Activated CD4-positive, alpha-beta memory T cell treated with anti-CD3 and anti-CD28 coated beads for 36 hours (primary cell): ENCODE data around the gene TP53BP1. TPM values are rescaled to one million over a fixed set of nuclear protein-coding genes. Genes with fewer than 3 reads are reported as not detected.

Experiments used
- CTCF ChIA-PET: fragments of 350-600 bp; sonication (Branson Sonifier 250); formaldehyde crosslinking; loops from one replicate; lab custom pipeline; 2021; ENCODE audit warnings: antibody characterized with exemption, inconsistent platforms; lab: Charles Lee
- POLR2A ChIA-PET: fragments of 350-600 bp; sonication (Branson Sonifier 250); formaldehyde crosslinking; loops from one replicate; lab custom pipeline; 2021; ENCODE audit warnings: antibody characterized with exemption; lab: Charles Lee
- DNase-seq: peaks from one replicate; pipeline ENCODE4 v3.0.0-alpha.2; 2020
- H3K27ac Mint-ChIP-seq: one replicate; pipeline ENCODE4 v1.8.0; 2021; ENCODE audit warnings: mixed read lengths
- H3K27me3 Mint-ChIP-seq: one replicate; pipeline ENCODE4 v1.8.0; 2021; ENCODE audit warnings: mixed read lengths
- H3K36me3 Mint-ChIP-seq: one replicate; pipeline ENCODE4 v1.8.0; 2021; ENCODE audit warnings: mixed read lengths
- H3K4me1 Mint-ChIP-seq: one replicate; pipeline ENCODE4 v1.8.0; 2021; ENCODE audit warnings: low read depth, mixed read lengths
- H3K4me3 Mint-ChIP-seq: one replicate; pipeline ENCODE4 v1.8.0; 2021; ENCODE audit warnings: mild to moderate bottlenecking, mixed read lengths
- H3K9me3 Mint-ChIP-seq: one replicate; pipeline ENCODE4 v1.8.0; 2021; ENCODE audit warnings: mixed read lengths
- intact Hi-C: fragments of 100-400 bp; cut with micrococcal nuclease; formaldehyde crosslinking; loops from one replicate; pipeline ENCODE4 v1.15.1; 2023
- total RNA-seq, 2 experiments: library from RNA; stranded (reverse); gene quantifications; one replicate each; pipeline ENCODE4 v1.2.3, GENCODE V29; 2021

The TP53BP1 gene
- total RNA-seq, 2 experiments from 2014 or later: 26.4 to 32.0 TPM

- ChIA-PET CTCF (no interaction called here), POLR2A (no interaction called here)
- no peak for DNase-seq
- H3K27me3 Mint-ChIP-seq: no peaks in the 10 kb centered on the region
- no peak overlapping the region for H3K4me3 Mint-ChIP-seq
- H3K36me3 Mint-ChIP-seq: peaks cover 23% of the 10 kb centered on the region
- intact Hi-C loops: no loop called here
- no peaks in the 10 kb centered on the region for H3K9me3 Mint-ChIP-seq
- no peak overlapping the region for H3K27ac Mint-ChIP-seq
- H3K4me1 Mint-ChIP-seq: peaks cover 8% of the 10 kb centered on the region
These were observed 56.6 kb downstream of the TP53BP1 start for GRCh38 chr15:43436395-43436794.

- no peak for DNase-seq
- Mint-ChIP-seq H3K9me3 (no peaks in the 10 kb centered on the region), H3K4me3 (no peak overlapping the region), H3K4me1 (no peaks in the 10 kb centered on the region), H3K27me3 (no peaks in the 10 kb centered on the region), H3K27ac (no peak overlapping the region), H3K36me3 (peaks cover 17% of the 10 kb centered on the region)
- CTCF ChIA-PET: no interaction called here
- POLR2A ChIA-PET: interaction anchor here (0.8 kb wide), 1 partner anchor 23 kb away, joined by 3 read pairs; no protein-coding TSS in a partner anchor
- intact Hi-C loops: no loop called here
These were observed 58.5 kb downstream of the TP53BP1 start for GRCh38 chr15:43434446-43434845.

GRCh38 chr15:43433661-43434303 is 59.2 kb downstream of the TP53BP1 start:
- ChIA-PET CTCF (interaction anchor here (1.5 kb wide), 1 partner anchor 77 kb away, joined by 4 read pairs; no protein-coding TSS in a partner anchor), POLR2A (no interaction called here)
- Mint-ChIP-seq H3K36me3 (peaks cover 17% of the 10 kb centered on the region), H3K4me1 (no peaks in the 10 kb centered on the region), H3K27ac (no peak overlapping the region), H3K9me3 (no peaks in the 10 kb centered on the region), H3K27me3 (no peaks in the 10 kb centered on the region), H3K4me3 (no peak overlapping the region)
- intact Hi-C loops: no loop called here
- no peak for DNase-seq

- CTCF ChIA-PET: interaction anchor here (1.5 kb wide), 1 partner anchor 77 kb away, joined by 4 read pairs; no protein-coding TSS in a partner anchor
- Mint-ChIP-seq H3K4me1 (no peaks in the 10 kb centered on the region), H3K27ac (no peak overlapping the region), H3K36me3 (peaks cover 17% of the 10 kb centered on the region), H3K4me3 (no peak overlapping the region), H3K27me3 (no peaks in the 10 kb centered on the region), H3K9me3 (no peaks in the 10 kb centered on the region)
- intact Hi-C loops: no loop called here
- no peak for DNase-seq
- POLR2A ChIA-PET: no interaction called here
These were observed 59.8 kb downstream of the TP53BP1 start for GRCh38 chr15:43433165-43433564.

- H3K4me1 Mint-ChIP-seq: no peaks in the 10 kb centered on the region
- peaks cover 25% of the 10 kb centered on the region for H3K36me3 Mint-ChIP-seq
- POLR2A ChIA-PET: no interaction called here
- CTCF ChIA-PET: no interaction called here
- H3K27ac Mint-ChIP-seq: no peak overlapping the region
- intact Hi-C loops: no loop called here
- no peaks in the 10 kb centered on the region for H3K27me3 Mint-ChIP-seq
- no peak for DNase-seq
- no peak overlapping the region for H3K4me3 Mint-ChIP-seq
- H3K9me3 Mint-ChIP-seq: no peaks in the 10 kb centered on the region
These were observed 63.3 kb downstream of the TP53BP1 start for GRCh38 chr15:43429687-43430086.

- Mint-ChIP-seq H3K27ac (no peak overlapping the region), H3K4me1 (peaks cover 7% of the 10 kb centered on the region), H3K36me3 (peaks cover 37% of the 10 kb centered on the region), H3K4me3 (no peak overlapping the region), H3K27me3 (no peaks in the 10 kb centered on the region), H3K9me3 (no peaks in the 10 kb centered on the region)
- ChIA-PET POLR2A (no interaction called here), CTCF (interaction anchor here (0.6 kb wide), 1 partner anchor 144 kb away, joined by 3 read pairs; no protein-coding TSS in a partner anchor)
- no peak for DNase-seq
- intact Hi-C loops: no loop called here
These were observed 69.2 kb downstream of the TP53BP1 start for GRCh38 chr15:43423793-43424192.

GRCh38 chr15:43420876-43421275 is 72.1 kb downstream of the TP53BP1 start:
- Mint-ChIP-seq H3K4me1 (peaks cover 7% of the 10 kb centered on the region), H3K27ac (no peak overlapping the region), H3K27me3 (no peaks in the 10 kb centered on the region), H3K9me3 (no peaks in the 10 kb centered on the region), H3K4me3 (no peak overlapping the region), H3K36me3 (peaks cover 32% of the 10 kb centered on the region)
- ChIA-PET POLR2A (no interaction called here), CTCF (no interaction called here)
- DNase-seq: no peak
- intact Hi-C loops: no loop called here

GRCh38 chr15:43420435-43420834 is 72.5 kb downstream of the TP53BP1 start:
- intact Hi-C loops: no loop called here
- CTCF ChIA-PET: no interaction called here
- no peaks in the 10 kb centered on the region for H3K9me3 Mint-ChIP-seq
- peaks cover 33% of the 10 kb centered on the region for H3K36me3 Mint-ChIP-seq
- peaks cover 7% of the 10 kb centered on the region for H3K4me1 Mint-ChIP-seq
- POLR2A ChIA-PET: no interaction called here
- no peak overlapping the region for H3K4me3 Mint-ChIP-seq
- H3K27me3 Mint-ChIP-seq: no peaks in the 10 kb centered on the region
- no peak overlapping the region for H3K27ac Mint-ChIP-seq
- no peak for DNase-seq

GRCh38 chr15:43414196-43414595 is 78.8 kb downstream of the TP53BP1 start:
- H3K27me3 Mint-ChIP-seq: no peaks in the 10 kb centered on the region
- H3K36me3 Mint-ChIP-seq: peaks cover 40% of the 10 kb centered on the region
- intact Hi-C loops: no loop called here
- POLR2A ChIA-PET: no interaction called here
- no peak for DNase-seq
- no peaks in the 10 kb centered on the region for H3K4me1 Mint-ChIP-seq
- H3K27ac Mint-ChIP-seq: no peak overlapping the region
- H3K9me3 Mint-ChIP-seq: no peaks in the 10 kb centered on the region
- CTCF ChIA-PET: no interaction called here
- H3K4me3 Mint-ChIP-seq: no peak overlapping the region

GRCh38 chr15:43412096-43412495 is 80.9 kb downstream of the TP53BP1 start:
- CTCF ChIA-PET: no interaction called here

GRCh38 chr15:43410572-43411214 is 82.3 kb downstream of the TP53BP1 start:
- no peaks in the 10 kb centered on the region for H3K4me1 Mint-ChIP-seq
- no peaks in the 10 kb centered on the region for H3K9me3 Mint-ChIP-seq
- H3K27ac Mint-ChIP-seq: peak overlapping the region; percentile 25
- no peaks in the 10 kb centered on the region for H3K27me3 Mint-ChIP-seq
- POLR2A ChIA-PET: interaction anchor here (0.9 kb wide), 1 partner anchor 24 kb away, joined by 3 read pairs; no protein-coding TSS in a partner anchor
- H3K4me3 Mint-ChIP-seq: no peak overlapping the region
- intact Hi-C loops: no loop called here
- peaks cover 53% of the 10 kb centered on the region for H3K36me3 Mint-ChIP-seq
- CTCF ChIA-PET: interaction anchor here (0.9 kb wide), 1 partner anchor 35 kb away, joined by 3 read pairs; no protein-coding TSS in a partner anchor
- DNase-seq: no peak

More at GRCh38 chr15:43412096-43412495, 80.9 kb downstream of the TP53BP1 start:
- POLR2A ChIA-PET: no interaction called here
- no peak for DNase-seq
- Mint-ChIP-seq H3K4me3 (no peak overlapping the region), H3K27me3 (no peaks in the 10 kb centered on the region), H3K27ac (no peak overlapping the region), H3K36me3 (peaks cover 50% of the 10 kb centered on the region), H3K9me3 (no peaks in the 10 kb centered on the region), H3K4me1 (no peaks in the 10 kb centered on the region)
- intact Hi-C loops: no loop called here

GRCh38 chr15:43408789-43409188 is 84.2 kb downstream of the TP53BP1 start:
- ChIA-PET POLR2A (no interaction called here), CTCF (no interaction called here)
- Mint-ChIP-seq H3K4me1 (no peaks in the 10 kb centered on the region), H3K27ac (no peak overlapping the region), H3K36me3 (peaks cover 50% of the 10 kb centered on the region), H3K9me3 (no peaks in the 10 kb centered on the region), H3K4me3 (no peak overlapping the region), H3K27me3 (no peaks in the 10 kb centered on the region)
- DNase-seq: no peak
- intact Hi-C loops: no loop called here
